CD4-positive, alpha-beta T cell (primary cell): ENCODE results near the gene FCAMR. TPM values are rescaled to one million over a fixed set of nuclear protein-coding genes. Genes with fewer than 3 reads are reported as not detected.

ENCODE experiments used
- ATAC-seq: fragments of 200-7000 bp; cut with Tn5 transposase; one replicate; pipeline ENCODE4 v1.10.0; 2022; ENCODE audit warnings: mild to moderate bottlenecking; ENCODE audit not compliant: poor library complexity
- CTCF ChIA-PET: fragments of 350-600 bp; sonication (Branson Sonifier 250); formaldehyde crosslinking; loops from one replicate; lab custom pipeline; 2021; ENCODE audit warnings: antibody characterized with exemption, inconsistent platforms; lab: Charles Lee
- POLR2A ChIA-PET: fragments of 350-600 bp; sonication (Branson Sonifier 250); formaldehyde crosslinking; loops from one replicate; lab custom pipeline; 2021; ENCODE audit warnings: antibody characterized with exemption, inconsistent platforms; lab: Charles Lee
- DNase-seq, 14 experiments: peaks; one replicate each; pipeline ENCODE4 v3.0.0-alpha.2; 2013 to 2020; ENCODE audit warnings: mixed read lengths in 2 of 14
- H3K27ac ChIP-seq, 2 donors: one replicate each; pipeline versions ENCODE4 v1.5.1 to v1.7.0; 2013; ENCODE audit warnings: low read length in 2 of 2, low read depth in 1 of 2, mild to moderate bottlenecking in 1 of 2
- H3K27me3 ChIP-seq, 2 experiments: 1 replicate in 1 of 2; 2 replicates in 1 of 2; pipeline versions ENCODE4 v1.6.1 to v1.7.0; 2013; ENCODE audit warnings: low read length in 2 of 2, control low read depth in 1 of 2, mild to moderate bottlenecking in 1 of 2, moderate library complexity in 1 of 2; ENCODE audit not compliant: insufficient read depth in 2 of 2, control insufficient read depth in 1 of 2
- H3K36me3 ChIP-seq: one replicate; pipeline ENCODE4 v1.6.1; 2013; ENCODE audit warnings: low read length, control low read depth; ENCODE audit not compliant: insufficient read depth
- H3K4me1 ChIP-seq: one replicate; pipeline ENCODE4 v1.6.1; 2013; ENCODE audit warnings: low read length, control low read depth; ENCODE audit not compliant: insufficient read depth
- H3K4me3 ChIP-seq: one replicate; pipeline ENCODE4 v1.5.1; 2013; ENCODE audit warnings: mild to moderate bottlenecking, low read length, moderate library complexity
- H3K9me3 ChIP-seq, 2 experiments: 1 replicate in 1 of 2; 2 replicates in 1 of 2; pipeline versions ENCODE4 v1.6.1 to v1.7.0; 2013; ENCODE audit warnings: low read length in 2 of 2, mild to moderate bottlenecking in 2 of 2, control low read depth in 1 of 2, moderate library complexity in 1 of 2; ENCODE audit not compliant: control insufficient read depth in 1 of 2, insufficient read depth in 1 of 2
- H3K27ac Mint-ChIP-seq: one replicate; pipeline ENCODE4 v1.8.0; 2020; ENCODE audit warnings: mixed read lengths
- H3K27me3 Mint-ChIP-seq: one replicate; pipeline ENCODE4 v1.8.0; 2021; ENCODE audit warnings: mixed read lengths
- H3K36me3 Mint-ChIP-seq: one replicate; pipeline ENCODE4 v1.8.0; 2021; ENCODE audit warnings: low read depth, mixed read lengths
- H3K4me1 Mint-ChIP-seq: one replicate; pipeline ENCODE4 v1.8.0; 2021; ENCODE audit warnings: low read depth, mixed read lengths
- H3K4me3 Mint-ChIP-seq: one replicate; pipeline ENCODE4 v1.8.0; 2020; ENCODE audit warnings: mild to moderate bottlenecking, mixed read lengths
- H3K9me3 Mint-ChIP-seq: one replicate; pipeline ENCODE4 v1.8.0; 2020; ENCODE audit warnings: mixed read lengths
- intact Hi-C, 2 experiments: fragments of 100-400 bp; cut with DNase I in 1 of 2; cut with micrococcal nuclease in 1 of 2; formaldehyde crosslinking; loops; one replicate each; pipeline versions ENCODE4 v1.15.1 to v1.9.0; 2023 to 2025; cut with DNase I, micrococcal nuclease
- total RNA-seq, 174 experiments: library from RNA in 2 of 174; stranded (reverse) in 2 of 174; gene quantifications; one replicate each; pipeline ENCODE4 v1.2.3 and lab custom pipeline; 2021 to 2026
- TF ChIP-seq, protein P1 (sequence below): fragments of 200-600 bp; IDR thresholded peaks from one replicate; pipeline ENCODE4 v1.8.0; 2022; ENCODE audit warnings: antibody characterized with exemption, mild to moderate bottlenecking

FCAMR gene
- total RNA-seq, 2 experiments from 2014 or later, result not detected

DNA sequence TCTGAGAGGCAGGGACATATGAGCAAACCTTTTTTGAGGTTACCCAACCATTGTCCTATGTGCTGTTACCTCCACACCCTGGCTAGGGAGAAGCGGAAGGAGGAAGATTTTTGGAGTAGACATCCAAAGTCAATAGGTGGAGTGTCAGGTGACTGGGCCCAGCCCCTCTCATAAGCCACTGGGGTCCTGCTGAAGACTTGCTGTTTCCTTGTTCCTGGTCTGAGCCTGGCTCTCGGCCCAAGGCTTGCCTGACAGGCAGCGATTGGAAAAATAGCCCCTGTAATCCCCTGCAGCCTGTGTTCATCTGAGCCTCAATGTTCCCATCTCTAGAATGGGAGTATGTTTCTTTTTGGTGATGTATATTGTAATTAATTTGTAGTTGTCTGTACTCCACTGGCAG lies 17.1 kb downstream of the FCAMR start:
- CTCF ChIA-PET, result no interaction called here

DNA sequence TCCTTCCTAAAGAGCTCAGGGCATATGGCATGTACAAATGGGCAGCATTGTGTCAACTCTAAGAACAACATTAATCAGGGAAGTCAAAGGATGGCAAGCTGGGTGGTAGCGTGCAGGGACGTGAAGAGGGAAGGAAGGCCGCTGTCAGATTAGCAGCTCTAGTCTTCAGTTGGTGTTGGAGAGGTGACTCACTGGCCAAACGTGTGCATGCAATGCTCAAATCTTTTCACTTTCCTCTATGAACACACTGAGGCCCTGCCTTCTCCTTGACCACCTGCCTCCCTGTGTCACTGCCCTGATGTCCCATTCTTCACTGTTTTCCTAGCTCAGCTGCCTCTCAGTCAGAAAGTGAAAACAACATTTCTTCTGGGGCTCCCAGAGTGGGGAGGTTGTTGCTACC lies 18.1 kb downstream of the FCAMR start:
- no peak overlapping the region for H3K27ac Mint-ChIP-seq
- TF ChIP-seq, protein P1, sequence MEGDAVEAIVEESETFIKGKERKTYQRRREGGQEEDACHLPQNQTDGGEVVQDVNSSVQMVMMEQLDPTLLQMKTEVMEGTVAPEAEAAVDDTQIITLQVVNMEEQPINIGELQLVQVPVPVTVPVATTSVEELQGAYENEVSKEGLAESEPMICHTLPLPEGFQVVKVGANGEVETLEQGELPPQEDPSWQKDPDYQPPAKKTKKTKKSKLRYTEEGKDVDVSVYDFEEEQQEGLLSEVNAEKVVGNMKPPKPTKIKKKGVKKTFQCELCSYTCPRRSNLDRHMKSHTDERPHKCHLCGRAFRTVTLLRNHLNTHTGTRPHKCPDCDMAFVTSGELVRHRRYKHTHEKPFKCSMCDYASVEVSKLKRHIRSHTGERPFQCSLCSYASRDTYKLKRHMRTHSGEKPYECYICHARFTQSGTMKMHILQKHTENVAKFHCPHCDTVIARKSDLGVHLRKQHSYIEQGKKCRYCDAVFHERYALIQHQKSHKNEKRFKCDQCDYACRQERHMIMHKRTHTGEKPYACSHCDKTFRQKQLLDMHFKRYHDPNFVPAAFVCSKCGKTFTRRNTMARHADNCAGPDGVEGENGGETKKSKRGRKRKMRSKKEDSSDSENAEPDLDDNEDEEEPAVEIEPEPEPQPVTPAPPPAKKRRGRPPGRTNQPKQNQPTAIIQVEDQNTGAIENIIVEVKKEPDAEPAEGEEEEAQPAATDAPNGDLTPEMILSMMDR, result no peak
- POLR2A ChIA-PET, result no interaction called here
- no peaks in the 10 kb centered on the region for H3K27me3 Mint-ChIP-seq
- Histone ChIP-seq H3K9me3 (no peaks in the 10 kb centered on the region), H3K4me1 (no peaks in the 10 kb centered on the region), H3K27ac (no peak overlapping the region), H3K36me3 (no peaks in the 10 kb centered on the region), H3K27me3 (peaks cover 0 to 3% of the 10 kb centered on the region in 2 experiments), H3K4me3 (no peak overlapping the region)
- peak in 2 of 14 experiments; percentile 53 to 69 for DNase-seq
- no peaks in the 10 kb centered on the region for H3K9me3 Mint-ChIP-seq
- H3K36me3 Mint-ChIP-seq, result no peaks in the 10 kb centered on the region
- H3K4me1 Mint-ChIP-seq, result no peaks in the 10 kb centered on the region
- intact Hi-C loops, result no loop called here
- no peak overlapping the region for H3K4me3 Mint-ChIP-seq
- CTCF ChIA-PET, result no interaction called here
- ATAC-seq, result no peak

More for the DNA sequence above, 17.1 kb downstream of the FCAMR start:
- TF ChIP-seq, protein P1, result no peak
- Histone ChIP-seq H3K36me3 (no peaks in the 10 kb centered on the region), H3K27me3 (peaks cover 0 to 3% of the 10 kb centered on the region in 2 experiments), H3K9me3 (no peaks in the 10 kb centered on the region), H3K4me3 (no peak overlapping the region), H3K27ac (no peak overlapping the region), H3K4me1 (no peaks in the 10 kb centered on the region)
- intact Hi-C loops, result no loop called here
- DNase-seq, result no peak
- Mint-ChIP-seq H3K27ac (no peak overlapping the region), H3K36me3 (no peaks in the 10 kb centered on the region), H3K9me3 (no peaks in the 10 kb centered on the region), H3K4me3 (no peak overlapping the region), H3K4me1 (no peaks in the 10 kb centered on the region), H3K27me3 (no peaks in the 10 kb centered on the region)
- ATAC-seq, result no peak
- POLR2A ChIA-PET, result no interaction called here

DNA sequence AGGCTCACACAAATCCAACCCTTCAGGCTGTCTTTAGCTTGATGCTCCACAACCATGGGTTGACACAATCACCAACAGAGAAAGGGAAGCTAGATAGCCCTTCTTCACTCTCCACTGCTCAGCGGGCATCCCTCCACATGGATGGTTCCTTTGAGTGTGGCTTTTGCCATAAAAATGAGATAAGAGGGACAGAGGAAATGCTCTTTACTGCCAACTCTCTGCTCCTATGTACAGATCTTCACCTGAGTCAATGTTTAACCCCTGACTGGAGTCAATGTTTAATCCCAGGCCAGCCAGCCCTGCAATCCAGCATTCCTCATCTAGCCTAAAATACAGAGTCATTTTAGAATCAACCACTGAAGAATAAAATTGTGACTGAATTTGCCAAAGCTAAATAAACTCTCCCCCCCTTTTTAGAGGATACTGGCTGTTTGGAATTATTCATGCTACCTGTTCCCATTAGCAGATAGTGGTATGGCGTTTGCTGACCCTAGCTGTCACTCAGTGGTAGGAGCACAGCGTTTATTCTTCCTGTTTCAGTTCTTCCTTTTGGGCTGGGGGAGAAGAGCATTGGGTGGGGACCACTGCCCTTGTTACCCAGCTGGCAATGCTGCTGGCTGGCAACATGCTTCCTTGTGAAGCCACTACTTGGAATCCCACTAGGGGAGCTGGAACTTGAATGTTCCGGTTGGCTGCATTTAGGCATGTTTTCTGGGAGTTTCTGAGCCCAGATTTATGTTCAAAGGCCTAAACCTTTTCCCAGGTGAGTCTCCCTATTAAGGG lies 18.8 kb downstream of the FCAMR start:
- intact Hi-C loops, result no loop called here
- ATAC-seq (no peak), DNase-seq (no peak)
- ChIA-PET POLR2A (interaction anchor here (1.0 kb wide), 1 partner anchor 49 kb away, joined by 4 read pairs; no protein-coding TSS in a partner anchor), CTCF (no interaction called here)
- TF ChIP-seq, protein P1, result no peak
- Histone ChIP-seq H3K4me3 (no peak overlapping the region), H3K9me3 (no peaks in the 10 kb centered on the region), H3K27me3 (peaks cover 0 to 3% of the 10 kb centered on the region in 2 experiments), H3K36me3 (no peaks in the 10 kb centered on the region), H3K27ac (no peak overlapping the region), H3K4me1 (no peaks in the 10 kb centered on the region)
- Mint-ChIP-seq H3K27me3 (peaks cover 1% of the 10 kb centered on the region), H3K36me3 (no peaks in the 10 kb centered on the region), H3K9me3 (no peaks in the 10 kb centered on the region), H3K4me1 (no peaks in the 10 kb centered on the region), H3K27ac (no peak overlapping the region), H3K4me3 (no peak overlapping the region)
